Neuronal stem cell (in vitro differentiated cells): ENCODE data around the gene COL25A1.
"Not testable (repeated sequence)": the region's sequence is repeated elsewhere in the genome, so short reads cannot be mapped to it uniquely, and the experiment has no call there.

ENCODE experiments used
- DNase-seq: peaks from one replicate; pipeline ENCODE4 v3.0.0-alpha.2; 2013; ENCODE audit warnings: low spot score
- H2AFZ ChIP-seq: one replicate; pipeline ENCODE4 v1.6.1; 2013; ENCODE audit warnings: mild to moderate bottlenecking, low read length, inconsistent platforms
- H2AK5ac ChIP-seq: 2 replicates; pipeline ENCODE4 v1.6.1; 2013; ENCODE audit warnings: low read depth, mild to moderate bottlenecking, inconsistent platforms, low read length, moderate library complexity, mixed read lengths
- H2BK120ac ChIP-seq: 2 replicates; pipeline ENCODE4 v1.6.1; 2013; ENCODE audit warnings: low read depth, mild to moderate bottlenecking, inconsistent platforms, low read length, moderate library complexity, mixed read lengths
- H2BK12ac ChIP-seq: one replicate; pipeline ENCODE4 v1.6.1; 2013; ENCODE audit warnings: low read length, inconsistent platforms
- H2BK15ac ChIP-seq: 2 replicates; pipeline ENCODE4 v1.6.1; 2013; ENCODE audit warnings: mild to moderate bottlenecking, low read length, inconsistent platforms, mixed read lengths
- H2BK5ac ChIP-seq: one replicate; pipeline ENCODE4 v1.6.1; 2013; ENCODE audit warnings: inconsistent platforms, mild to moderate bottlenecking, low read length, moderate library complexity
- H3K14ac ChIP-seq: one replicate; pipeline ENCODE4 v1.6.1; 2013; ENCODE audit warnings: low read length, inconsistent platforms
- H3K18ac ChIP-seq: 2 replicates; pipeline ENCODE4 v1.6.1; 2013; ENCODE audit warnings: low read length, inconsistent platforms
- H3K23ac ChIP-seq: 2 replicates; pipeline ENCODE4 v1.6.1; 2013; ENCODE audit warnings: low read depth, mild to moderate bottlenecking, mixed read lengths, low read length, inconsistent platforms; ENCODE audit not compliant: poor library complexity
- H3K27ac ChIP-seq: replicated peaks from 3 replicates; pipeline ENCODE4 v1.5.1; 2013; ENCODE audit warnings: low read length, inconsistent platforms
- H3K27me3 ChIP-seq, 3 experiments: 2 replicates each; pipeline ENCODE4 v1.6.1; 2013; ENCODE audit warnings: low read length in 3 of 3, mild to moderate bottlenecking in 2 of 3, inconsistent platforms in 1 of 3, low read depth in 1 of 3, mixed read lengths in 1 of 3, moderate library complexity in 1 of 3; ENCODE audit not compliant: control insufficient read depth in 3 of 3, insufficient read depth in 3 of 3
- H3K36me3 ChIP-seq, 2 donors: replicated peaks in 1 of 2; 2 replicates each; pipeline ENCODE4 v1.6.1; 2013; ENCODE audit warnings: low read length in 2 of 2; ENCODE audit not compliant: control insufficient read depth in 2 of 2, insufficient read depth in 2 of 2
- H3K4ac ChIP-seq: 2 replicates; pipeline ENCODE4 v1.6.1; 2013; ENCODE audit warnings: inconsistent platforms, mild to moderate bottlenecking, low read length, moderate library complexity
- H3K4me1 ChIP-seq, 2 donors: 1 replicate in 1 of 2; 2 replicates in 1 of 2; pipeline ENCODE4 v1.6.1; 2013; ENCODE audit warnings: low read length in 2 of 2, low read depth in 1 of 2; ENCODE audit not compliant: control insufficient read depth in 2 of 2, insufficient read depth in 1 of 2
- H3K4me2 ChIP-seq: one replicate; pipeline ENCODE4 v1.6.1; 2013; ENCODE audit warnings: mild to moderate bottlenecking, low read length, inconsistent platforms; ENCODE audit not compliant: insufficient read depth, poor library complexity, severe bottlenecking
- H3K4me3 ChIP-seq, 2 donors: 2 replicates each; pipeline ENCODE4 v1.5.1; 2013; ENCODE audit warnings: low read length in 2 of 2, mild to moderate bottlenecking in 2 of 2, inconsistent platforms in 1 of 2, moderate library complexity in 1 of 2
- H3K79me1 ChIP-seq: one replicate; pipeline ENCODE4 v1.6.1; 2013; ENCODE audit warnings: low read depth, mild to moderate bottlenecking, inconsistent platforms, low read length, moderate library complexity
- H3K9ac ChIP-seq: one replicate; pipeline ENCODE4 v1.6.1; 2013; ENCODE audit warnings: mild to moderate bottlenecking, low read depth, low read length, inconsistent platforms; ENCODE audit not compliant: poor library complexity
- H3K9me3 ChIP-seq, 2 donors: replicated peaks in 1 of 2; 2 replicates each; pipeline versions ENCODE3 to v1.6.1; 2013; ENCODE audit warnings: low read length in 2 of 2, mild to moderate bottlenecking in 2 of 2, inconsistent platforms in 1 of 2, low read depth in 1 of 2, mixed read lengths in 1 of 2, moderate library complexity in 1 of 2; ENCODE audit not compliant: control insufficient read depth in 2 of 2, insufficient read depth in 1 of 2
- H4K8ac ChIP-seq: one replicate; pipeline ENCODE4 v1.6.1; 2013; ENCODE audit warnings: low read depth, mild to moderate bottlenecking, inconsistent platforms, low read length, moderate library complexity
- H4K91ac ChIP-seq: one replicate; pipeline ENCODE4 v1.6.1; 2013; ENCODE audit warnings: low read length, low read depth, mild to moderate bottlenecking, inconsistent platforms; ENCODE audit not compliant: poor library complexity
- WGBS, 2 donors: extraction: QIAGEN DNeasy Blood & Tissue Kit; methylation state at CpG; one replicate each; pipeline ENCODE4 v1.1.7; 2013; ENCODE audit warnings: missing lambda C conversion rate in 2 of 2, mixed read lengths in 1 of 2; ENCODE audit not compliant: insufficient read length in 2 of 2, insufficient replicate concordance in 1 of 2; ENCODE audit errors: extremely low coverage in 2 of 2; 5-methylcytosine and 5-hydroxymethylcytosine counted together

Gene COL25A1

GRCh38 chr4:108940149-108940548 is 362.3 kb downstream of the COL25A1 start:
- Histone ChIP-seq H2AFZ (no peak overlapping the region), H3K4me1 (peaks cover 0 to 2% of the 10 kb centered on the region in 2 donors), H3K9me3 (peaks cover 0 to 2% of the 10 kb centered on the region in 2 donors), H3K4me3 (no peak overlapping the region), H2AK5ac (no peak overlapping the region), H2BK120ac (no peak overlapping the region), H3K4ac (no peak overlapping the region), H3K23ac (no peak overlapping the region), H3K18ac (no peak overlapping the region), H2BK15ac (no peak overlapping the region), H3K79me1 (no peaks in the 10 kb centered on the region), H4K91ac (no peak overlapping the region), H4K8ac (no peak overlapping the region), H3K36me3 (no peaks in the 10 kb centered on the region), H3K27ac (no peak overlapping the region), H3K27me3 (peaks cover 0 to under 1% (median 0%) of the 10 kb centered on the region in 3 experiments), H2BK12ac (no peak overlapping the region), H3K4me2 (no peak overlapping the region), H3K14ac (no peak overlapping the region), H3K9ac (no peak overlapping the region), H2BK5ac (no peak overlapping the region)
- no peak for DNase-seq
- WGBS, 2 donors = no CpG with 5 or more reads among the region's 5 CpGs

DNA sequence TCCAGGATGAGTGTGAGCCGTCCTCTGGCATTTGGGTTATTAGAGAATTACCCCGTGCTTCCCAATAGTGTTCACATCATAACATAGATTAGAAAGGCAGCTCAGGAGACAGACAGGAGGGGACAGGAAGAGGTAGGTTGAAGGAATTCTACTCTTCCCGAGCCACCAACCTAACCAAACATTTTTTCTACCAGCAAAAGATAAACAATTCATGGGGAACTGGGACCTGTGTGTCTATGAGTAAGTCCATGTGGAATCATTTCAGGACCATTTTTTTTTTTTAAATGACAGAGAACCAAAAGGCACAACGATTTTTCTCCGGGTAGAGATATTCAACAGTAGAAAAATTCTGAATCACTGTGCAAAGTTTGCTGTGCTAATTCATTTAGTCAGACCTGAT is 365.4 kb downstream of the COL25A1 start:
- Histone ChIP-seq H2BK15ac (no peak overlapping the region), H3K36me3 (no peaks in the 10 kb centered on the region), H2BK5ac (no peak overlapping the region), H3K14ac (no peak overlapping the region), H2BK120ac (no peak overlapping the region), H3K4me3 (no peak overlapping the region), H3K4me1 (peaks cover 0 to 2% of the 10 kb centered on the region in 2 donors), H3K23ac (no peak overlapping the region), H2BK12ac (no peak overlapping the region), H3K4me2 (no peak overlapping the region), H3K18ac (no peak overlapping the region), H3K27me3 (peaks cover 0 to 3% (median 0%) of the 10 kb centered on the region in 3 experiments), H3K4ac (no peak overlapping the region), H3K79me1 (no peaks in the 10 kb centered on the region), H4K8ac (no peak overlapping the region), H2AK5ac (no peak overlapping the region), H2AFZ (no peak overlapping the region), H3K9ac (no peak overlapping the region), H3K27ac (no peak overlapping the region), H3K9me3 (peaks cover 0 to 2% of the 10 kb centered on the region in 2 donors), H4K91ac (no peak overlapping the region)
- no peak for DNase-seq
- WGBS, 2 donors = no CpG with 5 or more reads among the region's 5 CpGs

DNA sequence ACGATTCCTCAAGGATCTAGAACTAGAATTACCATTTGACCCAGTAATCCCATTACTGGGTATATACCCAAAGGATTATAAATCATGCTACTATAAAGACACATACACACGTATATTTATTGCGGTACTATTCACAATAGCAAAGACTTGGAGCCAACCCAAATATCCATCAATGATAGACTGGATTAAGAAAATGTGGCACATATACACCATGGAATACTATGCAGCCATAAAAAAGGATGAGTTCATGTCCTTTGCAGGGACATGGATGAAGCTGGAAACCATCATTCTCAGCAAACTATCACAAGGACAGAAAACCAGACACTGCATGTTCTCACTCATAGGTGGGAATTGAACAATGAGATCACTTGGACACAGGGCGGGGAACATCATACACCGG is 368.5 kb downstream of the COL25A1 start:
- not testable (repeated sequence) for H3K79me1 ChIP-seq, H3K36me3 ChIP-seq, H3K4me3 ChIP-seq, DNase-seq, H4K8ac ChIP-seq, H2BK12ac ChIP-seq, H2AFZ ChIP-seq, H3K4ac ChIP-seq, H3K27ac ChIP-seq, H3K4me1 ChIP-seq, H2BK120ac ChIP-seq, H3K4me2 ChIP-seq, H3K27me3 ChIP-seq, H3K14ac ChIP-seq, H3K18ac ChIP-seq, H3K9ac ChIP-seq, H3K23ac ChIP-seq, H3K9me3 ChIP-seq, H2BK5ac ChIP-seq, H2AK5ac ChIP-seq, H4K91ac ChIP-seq, H2BK15ac ChIP-seq
- WGBS, 2 donors = no CpG with 5 or more reads among the region's 5 CpGs

DNA sequence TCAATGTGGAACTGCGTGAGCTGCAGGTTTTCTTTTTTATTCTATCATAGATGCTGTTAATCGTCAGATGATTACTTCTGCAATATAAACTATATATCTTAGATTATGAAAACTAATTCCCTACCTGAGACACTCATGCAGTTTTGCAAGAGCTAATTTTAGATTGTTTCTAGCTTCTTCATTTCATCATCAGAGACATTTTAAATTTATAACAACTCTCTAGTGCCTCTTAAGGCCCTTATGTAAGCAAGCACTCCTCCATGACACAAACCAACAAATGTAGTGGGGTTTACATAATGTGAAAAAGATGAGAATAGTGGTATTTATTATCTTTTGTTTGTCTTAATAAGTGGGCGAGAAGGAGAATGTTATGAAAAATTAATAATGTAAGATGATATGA is 369.4 kb downstream of the COL25A1 start:
- Histone ChIP-seq H3K4me1 (no peaks in the 10 kb centered on the region), H2AFZ (no peak overlapping the region), H3K36me3 (no peaks in the 10 kb centered on the region), H3K4ac (no peak overlapping the region), H2AK5ac (no peak overlapping the region), H2BK5ac (no peak overlapping the region), H3K27me3 (peaks cover 0 to 3% (median 0%) of the 10 kb centered on the region in 3 experiments), H4K8ac (no peak overlapping the region), H3K14ac (no peak overlapping the region), H3K23ac (no peak overlapping the region), H3K18ac (no peak overlapping the region), H2BK120ac (no peak overlapping the region), H2BK12ac (no peak overlapping the region), H3K27ac (no peak overlapping the region), H3K4me3 (no peak overlapping the region), H2BK15ac (no peak overlapping the region), H3K9ac (no peak overlapping the region), H3K9me3 (no peaks in the 10 kb centered on the region), H3K4me2 (no peak overlapping the region), H4K91ac (no peak overlapping the region), H3K79me1 (no peaks in the 10 kb centered on the region)
- 100% methylated on average over 1 of the region's 3 CpGs; no CpG with 5 or more reads in 1 of the 2 donors for WGBS, 2 donors
- no peak for DNase-seq
